ENCODE results near the gene SYT5. TPM values are rescaled to one million over a fixed set of nuclear protein-coding genes. Genes with fewer than 3 reads are reported as not detected.

SYT5 gene
- total and polyA plus RNA-seq, 2 donors (not counting 3 experiments of a cell fraction or from before 2014, with no cell fraction given) = 0.42 TPM; not detected in 1

GRCh38 chr19:55228403-55229031 is 48.4 kb upstream of the SYT5 start, which contains the start of gene TMEM86B:
Gene TMEM86B (minus strand): TSS chr19:55228763. CDS start chr19:55228741, 22 bp downstream.
- Histone ChIP-seq H3K9ac (replicated peaks; ENCODE audit: extremely low read depth, insufficient read depth, low read length) (no peak within 1 kb of the TSS), H2AFZ (ENCODE audit: low read depth, low read length) (no peak within 1 kb of the TSS), H3K27me3 (ENCODE audit: control insufficient read depth in 2 of 2, insufficient read depth in 2 of 2, low read length in 2 of 2) (no peaks in the 10 kb centered on the region), H3K79me2 (ENCODE audit: control insufficient read depth, insufficient read depth, low read length) (no peaks in the 10 kb centered on the region), H3K4me3 (replicated peaks in 1 of 3; ENCODE audit: insufficient read depth in 1 of 3, low read depth in 1 of 3, low read length in 3 of 3) (no peak within 1 kb of the TSS), H3K4me2 (ENCODE audit: insufficient read depth, low read length) (no peak within 1 kb of the TSS), H3K9me3 (replicated peaks; ENCODE audit: control insufficient read depth, insufficient read depth, low read length) (no peaks in the 10 kb centered on the region), H3K27ac (ENCODE audit: insufficient read depth, low read depth, low read length) (no peak within 1 kb of the TSS), H3K9me1 (replicated peaks; ENCODE audit: control insufficient read depth, extremely low read depth, insufficient read depth, low read length) (no peaks in the 10 kb centered on the region), H3K36me3 (ENCODE audit: control insufficient read depth in 2 of 2, extremely low read depth in 1 of 2, insufficient read depth in 2 of 2, low read length in 2 of 2) (peaks cover 0 to 43% of the 10 kb centered on the region in 2 experiments), H4K20me1 (replicated peaks; ENCODE audit: control insufficient read depth, extremely low read depth, insufficient read depth, low read length) (no peaks in the 10 kb centered on the region), H3K4me1 (ENCODE audit: control insufficient read depth, extremely low read depth, insufficient read depth, low read length) (no peaks in the 10 kb centered on the region)
- ChIA-PET POLR2A (no interaction called here), CTCF (no interaction called here)
- no peak for DNase-seq (ENCODE audit: low read depth, low spot score)
- dilution Hi-C loops (cut with MboI; ENCODE audit: extremely low pct_ligation_motif_present, low sequenced_read_pairs) = no loop called here
- intact Hi-C loops (cut with micrococcal nuclease) = no loop called here
- no TSS peak for BruUV-seq (replicated peaks)
- FAIRE-seq = no peak
- no peak for TF ChIP-seq POLR2A (IDR thresholded peaks at IDR 0.05; ENCODE audit: low read depth, low read length)
- no peak for TF ChIP-seq GATA2 (IDR thresholded peaks at IDR 0.05; ENCODE audit: insufficient read depth, insufficient read length, low read depth, low read length)
- TF ChIP-seq JUN (IDR thresholded peaks at IDR 0.05; ENCODE audit: borderline replicate concordance, insufficient read depth, insufficient read length, low read depth) = no peak
- no peak for TF ChIP-seq CTCF (IDR thresholded peaks at IDR 0.05; ENCODE audit: extremely low read depth in 1 of 2, insufficient read depth in 1 of 2, low read depth in 1 of 2, low read length in 2 of 2)
- TF ChIP-seq POLR2AphosphoS5 (IDR thresholded peaks at IDR 0.05; ENCODE audit: insufficient read depth, low read depth, low read length) = no peak
- TF ChIP-seq EZH2 (IDR thresholded peaks at IDR 0.05; ENCODE audit: borderline replicate concordance, low read depth, low read length, severe bottlenecking) = no peak
- TF ChIP-seq FOS (IDR thresholded peaks at IDR 0.05; ENCODE audit: borderline replicate concordance, insufficient read depth, low read length) = no peak
- no peak for TF ChIP-seq MYC (IDR thresholded peaks at IDR 0.05; ENCODE audit: low read depth, low read length)
- TF ChIP-seq, protein P1, sequence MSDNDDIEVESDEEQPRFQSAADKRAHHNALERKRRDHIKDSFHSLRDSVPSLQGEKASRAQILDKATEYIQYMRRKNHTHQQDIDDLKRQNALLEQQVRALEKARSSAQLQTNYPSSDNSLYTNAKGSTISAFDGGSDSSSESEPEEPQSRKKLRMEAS (IDR thresholded peaks at IDR 0.05; ENCODE audit: insufficient read depth, insufficient read length) = no peak

Measured in endothelial cell of umbilical vein (primary cell).